Smooth muscle cell (in vitro differentiated cells): ENCODE data around the gene KCNQ4. TPM values are rescaled to one million over a fixed set of nuclear protein-coding genes. Genes with fewer than 3 reads are reported as not detected.

Experiments
- DNase-seq: peaks from one replicate; lab custom pipeline; 2025; ENCODE audit not compliant: unreplicated experiment; lab: John Stamatoyannopoulos, UW
- H2AFZ ChIP-seq: fragments of 200-600 bp; sonication (generic); 2 replicates; pipeline ENCODE4 v1.6.0; 2016; ENCODE audit warnings: antibody characterized with exemption, low read depth, mild to moderate bottlenecking
- H3F3A ChIP-seq: fragments of 200-600 bp; sonication (generic); 2 replicates; pipeline ENCODE4 v1.6.0; 2017; ENCODE audit warnings: antibody characterized with exemption, low read depth
- H3K27ac ChIP-seq: fragments of 200-600 bp; sonication (generic); 2 replicates; pipeline ENCODE4 v1.5.1; 2016; ENCODE audit warnings: low read depth, mild to moderate bottlenecking
- H3K27me3 ChIP-seq: fragments of 200-600 bp; sonication (generic); 2 replicates; pipeline ENCODE4 v1.6.1; 2016; ENCODE audit warnings: low read depth, mild to moderate bottlenecking
- H3K36me3 ChIP-seq: fragments of 200-600 bp; sonication (generic); 2 replicates; pipeline ENCODE4 v1.5.1; 2016; ENCODE audit warnings: low read depth
- H3K4me1 ChIP-seq: fragments of 200-600 bp; sonication (generic); 2 replicates; pipeline ENCODE4 v1.5.1; 2016; ENCODE audit warnings: low read depth
- H3K4me2 ChIP-seq: fragments of 200-600 bp; sonication (generic); 2 replicates; pipeline ENCODE4 v1.6.0; 2016; ENCODE audit warnings: mild to moderate bottlenecking
- H3K4me3 ChIP-seq: fragments of 200-600 bp; sonication (generic); 2 replicates; pipeline ENCODE4 v1.5.1; 2016; ENCODE audit warnings: mild to moderate bottlenecking
- H3K79me2 ChIP-seq: fragments of 200-600 bp; sonication (generic); 2 replicates; pipeline ENCODE4 v1.6.0; 2016; ENCODE audit warnings: low read depth, mild to moderate bottlenecking
- H3K9ac ChIP-seq: fragments of 200-600 bp; sonication (generic); 2 replicates; pipeline ENCODE4 v1.6.0; 2016; ENCODE audit warnings: low read depth
- H3K9me3 ChIP-seq: fragments of 200-600 bp; sonication (generic); replicated peaks from 2 replicates; pipeline ENCODE4 v1.5.1; 2016; ENCODE audit warnings: low read depth
- H4K20me1 ChIP-seq: fragments of 200-600 bp; sonication (generic); 2 replicates; pipeline ENCODE4 v1.6.0; 2016; ENCODE audit warnings: low read depth
- WGBS: methylation state at CpG from one replicate; pipeline ENCODE4 v1.1.7; 2016; ENCODE audit warnings: low lambda C conversion rate; 5-methylcytosine and 5-hydroxymethylcytosine counted together
- polyA plus RNA-seq: library from polyadenylated mRNA; unstranded; fragments of >200 nt; fragmentation: Nextera tagmentation; extraction: Ambion mirVana; gene quantifications from 2 replicates; pipeline ENCODE4 v1.2.1, GENCODE V29; 2016
- total RNA-seq: library from RNA; depleted of rRNA; stranded (reverse); fragments of >200 nt; gene quantifications from 2 replicates; pipeline ENCODE4 v1.2.3, GENCODE V29; 2014
- TF ChIP-seq, protein P1 (sequence below): fragments of 200-600 bp; sonication (generic); IDR thresholded peaks from 2 replicates; pipeline ENCODE4 v1.5.1; 2017; ENCODE audit warnings: borderline replicate concordance, mild to moderate bottlenecking, antibody characterized with exemption; ENCODE audit not compliant: insufficient read depth, poor library complexity, severe bottlenecking

KCNQ4 gene
- total and polyA plus RNA-seq, 2 experiments from 2014 or later = 0.06 TPM; not detected in 1

DNA sequence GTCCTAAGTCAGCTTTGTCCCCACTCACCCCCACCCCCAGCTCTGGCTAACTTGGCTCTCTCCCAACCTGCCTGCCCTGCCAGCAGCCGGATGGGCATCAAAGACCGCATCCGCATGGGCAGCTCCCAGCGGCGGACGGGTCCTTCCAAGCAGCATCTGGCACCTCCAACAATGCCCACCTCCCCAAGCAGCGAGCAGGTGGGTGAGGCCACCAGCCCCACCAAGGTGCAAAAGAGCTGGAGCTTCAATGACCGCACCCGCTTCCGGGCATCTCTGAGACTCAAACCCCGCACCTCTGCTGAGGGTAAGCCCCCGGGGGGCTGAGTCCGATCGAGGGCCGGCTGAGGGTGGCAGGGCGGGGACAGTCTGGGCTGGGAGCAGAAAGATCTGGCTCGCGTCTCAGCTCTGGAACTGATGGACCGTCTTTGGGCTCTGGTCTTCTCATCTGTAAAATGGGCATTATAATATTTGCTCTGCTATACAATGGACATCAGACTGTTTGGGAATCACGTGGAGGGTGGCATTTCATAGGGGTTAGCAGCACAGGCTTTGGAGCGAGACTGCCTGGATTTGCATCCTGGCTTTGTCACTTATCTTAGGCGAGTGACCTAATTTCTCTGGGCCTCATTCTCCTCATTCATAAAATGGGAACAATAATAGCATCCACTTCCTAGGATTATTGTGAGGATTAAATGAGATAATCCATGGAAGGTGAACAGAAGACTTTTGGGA lies 47.6 kb downstream of the KCNQ4 start:
- no peak overlapping the region for H3K9ac ChIP-seq

GRCh38 chr1:40833979-40834378 lies 50.4 kb downstream of the KCNQ4 start:
- Histone ChIP-seq H3K4me2 (no peak overlapping the region), H3K36me3 (no peaks in the 10 kb centered on the region), H3F3A (no peaks in the 10 kb centered on the region), H3K79me2 (no peaks in the 10 kb centered on the region), H3K4me1 (no peaks in the 10 kb centered on the region), H3K27me3 (no peaks in the 10 kb centered on the region), H4K20me1 (no peaks in the 10 kb centered on the region), H3K9ac (no peak overlapping the region), H3K27ac (no peak overlapping the region), H2AFZ (no peak overlapping the region), H3K9me3 (no peaks in the 10 kb centered on the region), H3K4me3 (no peak overlapping the region)
- DNase-seq = no peak
- 88% methylated on average over 1 of the region's 1 CpG for WGBS
- TF ChIP-seq, protein P1, sequence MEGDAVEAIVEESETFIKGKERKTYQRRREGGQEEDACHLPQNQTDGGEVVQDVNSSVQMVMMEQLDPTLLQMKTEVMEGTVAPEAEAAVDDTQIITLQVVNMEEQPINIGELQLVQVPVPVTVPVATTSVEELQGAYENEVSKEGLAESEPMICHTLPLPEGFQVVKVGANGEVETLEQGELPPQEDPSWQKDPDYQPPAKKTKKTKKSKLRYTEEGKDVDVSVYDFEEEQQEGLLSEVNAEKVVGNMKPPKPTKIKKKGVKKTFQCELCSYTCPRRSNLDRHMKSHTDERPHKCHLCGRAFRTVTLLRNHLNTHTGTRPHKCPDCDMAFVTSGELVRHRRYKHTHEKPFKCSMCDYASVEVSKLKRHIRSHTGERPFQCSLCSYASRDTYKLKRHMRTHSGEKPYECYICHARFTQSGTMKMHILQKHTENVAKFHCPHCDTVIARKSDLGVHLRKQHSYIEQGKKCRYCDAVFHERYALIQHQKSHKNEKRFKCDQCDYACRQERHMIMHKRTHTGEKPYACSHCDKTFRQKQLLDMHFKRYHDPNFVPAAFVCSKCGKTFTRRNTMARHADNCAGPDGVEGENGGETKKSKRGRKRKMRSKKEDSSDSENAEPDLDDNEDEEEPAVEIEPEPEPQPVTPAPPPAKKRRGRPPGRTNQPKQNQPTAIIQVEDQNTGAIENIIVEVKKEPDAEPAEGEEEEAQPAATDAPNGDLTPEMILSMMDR = no peak

More for the DNA sequence above, 47.6 kb downstream of the KCNQ4 start:
- Histone ChIP-seq H3K36me3 (no peaks in the 10 kb centered on the region), H3K9me3 (no peaks in the 10 kb centered on the region), H3F3A (no peaks in the 10 kb centered on the region), H3K4me3 (no peak overlapping the region), H3K4me2 (no peak overlapping the region), H3K79me2 (no peaks in the 10 kb centered on the region), H3K27me3 (no peaks in the 10 kb centered on the region), H3K4me1 (no peaks in the 10 kb centered on the region), H2AFZ (no peak overlapping the region), H4K20me1 (no peaks in the 10 kb centered on the region), H3K27ac (no peak overlapping the region)
- no peak for DNase-seq
- 97% methylated on average over 21 of the region's 22 CpGs for WGBS
- TF ChIP-seq, protein P1 = no peak

GRCh38 chr1:40834968-40835545 lies 51.5 kb downstream of the KCNQ4 start:
- H3K4me2 ChIP-seq = no peak overlapping the region
- 83% methylated on average over 11 of the region's 11 CpGs for WGBS
- H3K36me3 ChIP-seq = no peaks in the 10 kb centered on the region
- H3K4me1 ChIP-seq = no peaks in the 10 kb centered on the region
- no peak overlapping the region for H3K9ac ChIP-seq
- no peaks in the 10 kb centered on the region for H4K20me1 ChIP-seq
- no peak overlapping the region for H3K4me3 ChIP-seq
- H3F3A ChIP-seq = no peaks in the 10 kb centered on the region
- H2AFZ ChIP-seq = no peak overlapping the region
- TF ChIP-seq, protein P1 = no peak
- DNase-seq = no peak
- no peaks in the 10 kb centered on the region for H3K79me2 ChIP-seq
- H3K27ac ChIP-seq = no peak overlapping the region
- no peaks in the 10 kb centered on the region for H3K27me3 ChIP-seq
- H3K9me3 ChIP-seq = no peaks in the 10 kb centered on the region
